Urothelium cell line (cell line): Measurements from ENCODE around the gene HNRNPA3.

Source experiments
- DNase-seq: peaks from one replicate; pipeline ENCODE4 v3.0.0; 2011; ENCODE audit warnings: low spot score, mixed read lengths
- FAIRE-seq: peaks from 2 replicates; lab custom pipeline; 2011; peaks lifted over from hg19 to GRCh38; lab: Jason Lieb, UNC

HNRNPA3 gene

DNA sequence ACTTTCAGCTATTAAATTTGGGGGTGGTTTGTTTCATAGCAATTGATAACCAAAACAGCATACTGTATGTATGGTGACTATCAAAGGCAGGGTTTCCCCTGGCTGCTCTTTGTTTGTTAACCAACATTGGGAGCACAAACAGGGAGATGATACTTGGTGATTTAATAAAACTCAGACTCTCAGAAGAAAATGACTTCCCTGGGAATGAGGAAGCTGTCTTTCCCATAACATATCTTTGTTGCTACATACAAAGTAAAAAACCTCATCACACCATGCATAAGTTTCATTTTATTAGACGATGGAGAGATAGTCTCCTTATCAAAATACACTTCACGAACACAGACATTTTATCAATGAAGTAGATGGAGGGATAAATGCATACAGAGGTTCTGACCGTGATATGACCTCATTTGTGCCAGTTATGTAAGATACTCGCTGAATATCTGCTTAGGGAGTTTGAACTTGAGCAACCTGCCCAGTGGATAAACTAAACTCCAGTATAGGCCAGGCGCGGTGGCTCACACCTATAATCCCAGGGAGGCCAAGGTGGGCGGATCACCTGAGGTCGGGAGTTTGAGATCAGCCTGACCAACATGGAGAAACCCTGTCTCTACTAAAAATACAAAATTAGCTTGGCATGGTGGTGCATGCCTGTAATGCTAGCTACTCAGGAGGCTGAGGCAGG, 55.7 kb downstream of the HNRNPA3 start:
- no peak for DNase-seq
- FAIRE-seq: no peak

DNA sequence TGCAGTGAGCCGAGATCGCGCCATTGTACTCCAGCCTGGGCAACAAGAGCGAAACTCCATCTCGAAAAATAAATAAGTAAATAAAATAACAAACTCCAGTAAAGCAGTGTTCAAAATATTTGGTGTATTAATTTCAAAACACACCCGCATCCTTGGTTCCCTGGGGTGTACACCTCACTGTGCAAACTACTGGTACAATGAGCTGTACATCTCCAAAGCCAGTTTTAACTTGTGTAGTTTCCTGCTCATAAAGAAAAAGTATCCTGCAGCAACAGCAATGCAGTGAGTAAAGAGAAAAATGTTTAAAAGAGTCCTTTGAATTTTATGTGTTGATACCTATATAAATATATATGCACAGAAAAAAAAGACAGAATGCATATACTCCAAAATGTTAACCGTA, 56.3 kb downstream of the HNRNPA3 start:
- DNase-seq: no peak

DNA sequence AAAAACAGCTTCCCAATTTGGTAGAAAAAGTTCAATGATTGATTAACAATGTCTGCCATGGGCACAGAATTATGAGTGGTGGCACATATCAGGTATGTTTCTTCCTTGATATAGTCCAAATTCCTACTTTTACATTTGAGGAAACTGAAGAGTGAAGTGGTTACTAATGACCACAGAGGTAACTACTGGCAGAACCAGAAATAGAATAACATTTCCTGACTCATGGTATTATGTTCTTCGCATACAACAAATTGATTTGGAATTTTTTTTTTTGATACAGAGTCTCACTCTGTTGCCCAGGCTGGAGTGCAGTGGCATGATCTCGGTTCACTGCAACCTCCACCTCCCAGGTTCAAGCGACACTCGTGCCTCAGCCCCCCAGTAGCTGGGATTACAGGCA, 57.9 kb downstream of the HNRNPA3 start:
- no peak for FAIRE-seq
- no peak for DNase-seq

More for the DNA sequence above, 56.3 kb downstream of the HNRNPA3 start:
- no peak for FAIRE-seq

DNA sequence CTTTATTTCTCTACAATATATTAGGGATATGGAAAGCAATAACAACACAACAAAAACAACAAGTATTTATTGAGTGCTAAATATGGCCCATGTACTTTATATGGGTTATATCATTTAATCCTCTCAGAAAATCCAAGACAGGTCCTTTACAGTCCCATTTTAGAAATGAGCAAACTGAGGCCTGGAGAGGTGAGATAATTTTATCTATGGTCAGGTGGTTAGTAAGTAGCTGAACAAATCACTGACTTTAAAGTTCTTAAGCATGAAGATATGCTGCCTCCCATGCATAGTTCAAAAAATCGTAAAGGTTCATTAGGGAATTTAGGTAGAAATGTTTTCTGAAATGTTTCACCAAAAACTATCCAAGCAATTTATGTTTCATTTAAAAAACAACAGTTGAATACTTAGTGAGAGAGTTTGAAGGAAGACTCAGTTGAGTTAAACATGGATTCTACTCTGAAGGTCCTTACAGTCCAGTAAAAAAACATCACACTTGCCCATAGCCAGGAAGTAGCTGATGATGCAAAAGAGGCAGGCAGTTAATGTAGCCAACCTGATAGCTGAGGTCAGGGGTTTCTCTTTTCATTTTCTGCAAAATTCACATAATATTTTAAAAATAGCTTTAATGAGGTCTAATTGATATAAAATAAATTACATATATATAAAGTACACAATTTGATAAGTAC, 59.5 kb downstream of the HNRNPA3 start:
- no peak for DNase-seq
- FAIRE-seq: no peak

DNA sequence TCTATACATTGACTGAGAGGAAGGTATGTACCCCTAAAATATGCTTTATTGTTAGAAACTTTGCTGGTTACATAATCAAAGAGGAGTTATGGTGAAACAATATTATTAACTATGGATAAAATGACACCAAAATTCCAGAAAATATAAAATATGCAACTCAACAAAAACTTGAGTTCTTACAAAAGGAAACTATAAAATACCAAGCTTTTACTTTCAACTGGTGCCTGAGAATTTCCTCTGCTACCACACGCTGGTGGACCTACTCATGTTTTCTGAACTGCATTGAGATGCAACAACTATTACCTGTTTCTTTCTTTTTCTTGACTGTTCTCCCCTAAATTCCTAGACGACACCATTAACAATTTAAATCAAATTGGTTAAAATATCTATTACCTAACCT, 60.2 kb downstream of the HNRNPA3 start:
- FAIRE-seq: no peak

DNA sequence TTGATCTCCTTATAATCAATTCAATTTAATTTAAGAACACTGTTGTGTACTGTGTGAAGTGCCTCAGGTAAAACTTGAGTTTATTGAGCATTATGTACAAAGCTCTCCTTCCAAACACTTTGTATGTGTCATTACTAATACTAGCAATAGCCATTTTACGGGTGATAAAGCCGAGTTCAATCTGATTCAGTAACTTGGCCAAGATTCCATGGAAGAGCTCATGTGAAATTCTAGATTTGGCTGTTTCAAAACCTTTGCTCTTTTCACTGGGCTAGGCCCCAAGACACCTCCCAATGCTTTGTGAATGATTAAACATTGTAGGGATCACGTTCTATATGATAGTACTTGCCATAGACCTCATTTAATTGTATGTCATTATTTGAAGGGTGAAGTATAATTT, 60.8 kb downstream of the HNRNPA3 start:
- FAIRE-seq (no peak), DNase-seq (no peak)

More for the DNA sequence above, 60.2 kb downstream of the HNRNPA3 start:
- no peak for DNase-seq
